WERI-Rb-1 (cell line): ENCODE measurements around the gene MINK1.
A peak's percentile ranks its signal among the peaks of the same experiment; 100 is the strongest.

ENCODE experiments used
- DNase-seq: peaks from one replicate; pipeline ENCODE4 v3.0.0-alpha.2; 2020
- H3K27ac ChIP-seq: fragments of 250-450 bp; sonication (Bioruptor Pico); 2 replicates; pipeline ENCODE4 v1.5.1; 2020; ENCODE audit warnings: mild to moderate bottlenecking, moderate library complexity
- H3K27me3 ChIP-seq: fragments of 250-450 bp; sonication (Bioruptor Pico); 2 replicates; pipeline ENCODE4 v1.5.1; 2021; ENCODE audit warnings: mild to moderate bottlenecking, low read depth, moderate library complexity; ENCODE audit not compliant: insufficient read depth, severe bottlenecking
- H3K36me3 ChIP-seq: fragments of 250-450 bp; sonication (Bioruptor Pico); 2 replicates; pipeline ENCODE4 v1.5.1; 2020; ENCODE audit warnings: mild to moderate bottlenecking, moderate library complexity
- H3K4me3 ChIP-seq: 2 replicates; pipeline ENCODE4 v1.5.1; 2011; ENCODE audit warnings: low read depth, mild to moderate bottlenecking, control low read depth, low read length
- H3K9me3 ChIP-seq: fragments of 250-450 bp; sonication (Bioruptor Pico); 2 replicates; pipeline ENCODE4 v1.5.1; 2021; ENCODE audit warnings: mild to moderate bottlenecking, moderate library complexity; ENCODE audit not compliant: severe bottlenecking
- CTCF ChIP-seq: IDR thresholded peaks from 2 replicates; pipeline ENCODE4 v1.5.1; 2011; ENCODE audit warnings: low read depth, mild to moderate bottlenecking, control low read depth, inconsistent platforms, low read length

The MINK1 gene

DNA sequence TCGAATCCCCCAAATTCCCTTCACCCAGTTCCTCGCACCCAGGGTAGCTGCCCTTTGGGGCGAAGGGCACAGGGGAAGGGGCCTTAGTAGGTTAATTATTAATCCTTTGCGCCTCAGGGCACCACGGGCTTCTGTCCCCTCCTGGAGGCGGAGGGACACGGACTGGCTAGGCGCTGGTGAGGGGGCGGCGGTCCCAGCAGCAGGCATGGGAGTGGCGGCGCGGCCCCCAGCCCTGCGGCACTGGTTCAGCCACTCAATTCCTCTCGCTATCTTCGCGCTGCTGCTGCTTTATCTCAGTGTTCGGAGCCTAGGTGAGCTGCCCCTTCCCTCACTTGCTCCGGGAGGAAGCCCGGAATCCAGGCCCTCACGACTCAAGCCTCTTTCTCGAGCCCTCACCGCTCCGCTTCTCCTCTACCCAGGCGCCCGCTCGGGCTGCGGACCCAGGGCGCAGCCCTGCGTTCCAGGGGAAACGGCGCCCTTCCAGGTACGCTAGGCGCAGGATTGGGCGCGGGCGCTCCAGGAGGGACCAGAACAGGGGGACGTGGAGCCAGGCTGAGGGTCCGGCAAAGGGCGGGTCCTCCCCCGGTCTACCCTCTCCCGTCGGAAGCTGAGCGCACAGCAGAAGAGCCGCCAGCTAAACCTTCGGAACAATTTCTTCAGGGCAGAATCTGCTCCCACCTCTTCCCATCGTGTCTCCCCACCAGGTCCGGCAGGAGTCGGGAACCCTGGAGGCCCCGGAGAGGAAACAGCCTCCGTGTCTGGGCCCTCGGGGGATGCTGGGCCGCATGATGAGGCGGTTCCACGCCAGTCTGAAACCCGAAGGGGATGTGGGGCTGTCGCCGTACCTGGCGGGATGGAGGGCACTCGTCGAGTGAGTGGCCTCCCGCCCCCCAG, 44.1 kb upstream of the MINK1 start, which contains the start of gene GLTPD2:
TSS of gene GLTPD2 (plus strand) at position 158 of the 894 bp plus-strand sequence. CDS start at position 206, 48 bp downstream.
- Histone ChIP-seq H3K27ac (peak within 1 kb of the TSS; percentile 99), H3K4me3 (peak within 1 kb of the TSS; percentile 71), H3K9me3 (no peaks in the 10 kb centered on the region), H3K36me3 (no peaks in the 10 kb centered on the region), H3K27me3 (no peaks in the 10 kb centered on the region)
- TF ChIP-seq CTCF, result no peak
- DNase-seq, result no peak

DNA sequence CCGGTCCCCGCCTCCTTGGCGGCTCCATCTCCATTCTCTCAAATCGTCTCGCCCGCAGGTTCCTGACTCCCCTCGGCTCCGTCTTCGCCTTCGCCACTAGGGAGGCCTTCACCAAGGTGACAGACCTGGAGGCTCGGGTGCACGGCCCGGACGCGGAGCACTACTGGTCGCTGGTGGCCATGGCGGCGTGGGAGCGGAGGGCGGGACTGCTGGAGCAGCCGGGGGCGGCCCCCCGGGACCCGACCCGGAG, 43.5 kb upstream of the MINK1 start:
- peak overlapping the region; percentile 99 for H3K27ac ChIP-seq

GRCh38 chr17:4789951-4790704, 43.0 kb upstream of the MINK1 start:
- Histone ChIP-seq H3K4me3 (peak overlapping the region; percentile 71), H3K36me3 (no peaks in the 10 kb centered on the region), H3K27me3 (no peaks in the 10 kb centered on the region), H3K9me3 (no peaks in the 10 kb centered on the region), H3K27ac (peak overlapping the region; percentile 99)
- DNase-seq, result peak; percentile 88
- TF ChIP-seq CTCF, result peak; percentile 94

More for the DNA sequence above, 43.5 kb upstream of the MINK1 start:
- H3K36me3 ChIP-seq, result no peaks in the 10 kb centered on the region
- H3K4me3 ChIP-seq, result peak overlapping the region; percentile 71
- TF ChIP-seq CTCF, result no peak
- H3K27me3 ChIP-seq, result no peaks in the 10 kb centered on the region
- no peaks in the 10 kb centered on the region for H3K9me3 ChIP-seq
- no peak for DNase-seq

DNA sequence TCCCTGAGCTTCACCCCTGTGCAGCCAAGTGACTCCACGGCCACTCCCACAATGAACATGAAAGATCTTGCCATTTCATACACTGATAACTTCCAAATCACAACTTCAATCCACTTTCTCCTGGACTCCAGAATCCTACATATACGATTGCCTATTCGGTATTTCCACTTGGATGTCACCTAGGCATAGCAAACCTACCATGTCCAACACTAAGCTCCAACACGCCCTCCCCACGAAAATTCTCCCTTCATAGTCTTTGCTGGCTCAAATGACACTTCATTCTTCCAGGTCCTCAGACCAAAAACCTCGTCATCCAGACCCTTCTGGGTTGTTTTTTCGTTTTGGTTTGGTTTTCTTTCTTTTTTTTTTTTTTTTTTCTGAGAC, 42.4 kb upstream of the MINK1 start:
- TF ChIP-seq CTCF, result no peak
- no peak for DNase-seq
- Histone ChIP-seq H3K27ac (no peak overlapping the region; the same call in 1 of the 2 replicates), H3K9me3 (no peaks in the 10 kb centered on the region), H3K4me3 (peak overlapping the region; percentile 71), H3K27me3 (no peaks in the 10 kb centered on the region), H3K36me3 (no peaks in the 10 kb centered on the region)

DNA sequence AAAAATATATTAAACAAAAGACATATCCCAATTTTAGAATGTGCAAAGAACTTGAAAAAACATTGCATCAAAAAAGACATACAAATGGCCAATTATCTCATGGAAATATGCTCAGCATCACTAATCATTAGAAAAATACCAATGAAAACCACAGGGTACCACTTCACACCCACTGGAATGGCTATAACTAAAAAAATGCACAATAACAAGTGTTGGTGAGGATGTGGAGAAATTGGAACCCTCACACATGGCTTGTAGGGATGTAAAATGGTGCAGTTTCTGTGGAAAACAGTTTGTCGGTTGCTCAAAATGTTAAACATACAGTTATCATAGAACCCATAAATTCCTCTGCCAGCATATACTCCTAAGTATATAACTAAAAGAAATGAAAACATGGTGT, 38.0 kb upstream of the MINK1 start:
- H3K27ac ChIP-seq, result no peak overlapping the region
- H3K36me3 ChIP-seq, result peaks cover 18% of the 10 kb centered on the region
- no peaks in the 10 kb centered on the region for H3K27me3 ChIP-seq
- DNase-seq, result no peak
- no peaks in the 10 kb centered on the region for H3K9me3 ChIP-seq
- H3K4me3 ChIP-seq, result no peak overlapping the region
- no peak for TF ChIP-seq CTCF
